ENCODE results near the gene C1orf159. TPM values are rescaled to one million over a fixed set of nuclear protein-coding genes. Genes with fewer than 3 reads are reported as not detected.
A peak's percentile ranks its signal among the peaks of the same experiment; 100 is the strongest.
"Not testable (repeated sequence)": the region's sequence is repeated elsewhere in the genome, so short reads cannot be mapped to it uniquely, and the experiment has no call there.

C1orf159 gene
- total RNA-seq, 2 donors from 2014 or later: 18.9 to 36.0 TPM

GRCh38 chr1:1079408-1080121, 36.3 kb downstream of the C1orf159 start:
- no peaks in the 10 kb centered on the region for H3K36me3 ChIP-seq
- H3K4me1 ChIP-seq: peaks cover 10% of the 10 kb centered on the region
- no peak overlapping the region for H3K27ac ChIP-seq
- H3K9me3 ChIP-seq: no peaks in the 10 kb centered on the region
- peak overlapping the region; percentile 33 to 71 for H3K9ac ChIP-seq (ENCODE audit: low read depth in 2 of 2, low read length in 2 of 2)
- no peaks in the 10 kb centered on the region for H3K27me3 ChIP-seq
- TF ChIP-seq CTCF (IDR thresholded peaks at IDR 0.05): no peak
- intact Hi-C loops (cut with DNase I): no loop called here
- peak overlapping the region; percentile 20 for H3K4me3 ChIP-seq
- DNase-seq: peak; percentile 65

GRCh38 chr1:1077396-1077795, 38.5 kb downstream of the C1orf159 start:
- H3K9ac ChIP-seq (ENCODE audit: low read depth in 2 of 2, low read length in 2 of 2); H3K27me3 ChIP-seq; H3K4me3 ChIP-seq; H3K36me3 ChIP-seq; DNase-seq; intact Hi-C loops (cut with DNase I); H3K9me3 ChIP-seq; H3K27ac ChIP-seq: not testable (repeated sequence)
- peaks cover 13% of the 10 kb centered on the region for H3K4me1 ChIP-seq

DNA sequence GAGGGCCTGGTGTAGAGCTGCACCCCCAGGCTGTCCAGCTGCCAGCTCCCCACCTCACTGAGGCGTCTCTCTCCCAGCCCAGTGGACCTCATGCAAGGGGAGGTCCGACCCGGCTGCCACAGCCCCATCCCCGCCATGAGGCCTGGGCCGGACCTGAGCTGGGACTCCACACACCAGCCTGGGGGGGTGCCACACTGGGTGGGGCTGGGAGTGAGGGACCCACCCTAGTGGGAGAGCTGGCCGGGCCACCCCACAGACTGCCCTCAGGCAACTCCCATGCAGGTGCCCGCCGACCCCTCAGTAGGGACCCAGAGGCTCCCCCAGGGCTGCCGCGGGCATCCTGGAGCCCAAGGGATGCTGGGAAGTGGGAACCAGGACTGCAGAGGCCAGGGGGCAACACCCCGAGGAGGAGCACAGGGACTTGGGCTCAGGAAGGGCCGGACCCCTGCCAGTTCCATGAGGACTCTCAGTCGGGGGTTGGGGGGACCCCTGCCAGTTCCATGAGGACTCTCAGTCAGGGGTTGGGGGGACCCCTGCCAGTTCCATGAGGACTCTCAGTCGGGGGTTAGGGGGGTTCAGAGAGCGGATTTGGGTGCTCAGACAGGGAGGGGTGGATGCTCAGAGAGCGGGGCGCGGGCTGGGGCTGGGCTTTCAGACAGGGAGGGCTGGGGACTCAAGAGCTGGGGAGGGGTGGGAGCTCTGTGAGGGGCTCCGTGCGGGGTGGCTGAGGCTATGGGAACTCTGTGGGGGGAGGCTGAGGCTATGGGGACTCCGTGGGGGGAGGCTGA, 40.5 kb downstream of the C1orf159 start:
- H3K27me3 ChIP-seq: peaks cover 4% of the 10 kb centered on the region
- no peaks in the 10 kb centered on the region for H3K9me3 ChIP-seq
- no peak overlapping the region for H3K9ac ChIP-seq (ENCODE audit: low read depth in 2 of 2, low read length in 2 of 2)
- H3K27ac ChIP-seq: no peak overlapping the region
- H3K36me3 ChIP-seq: no peaks in the 10 kb centered on the region
- no peak for DNase-seq
- peaks cover 13% of the 10 kb centered on the region for H3K4me1 ChIP-seq
- H3K4me3 ChIP-seq: no peak overlapping the region
- TF ChIP-seq CTCF (IDR thresholded peaks at IDR 0.05): no peak
- intact Hi-C loops (cut with DNase I): no loop called here

- no peak for DNase-seq
- Histone ChIP-seq H3K9ac (ENCODE audit: low read depth in 2 of 2, low read length in 2 of 2) (no peak overlapping the region), H3K4me1 (peaks cover 9% of the 10 kb centered on the region), H3K27ac (peak overlapping the region; percentile 77), H3K9me3 (no peaks in the 10 kb centered on the region), H3K27me3 (peaks cover 4% of the 10 kb centered on the region), H3K4me3 (no peak overlapping the region), H3K36me3 (no peaks in the 10 kb centered on the region)
- intact Hi-C loops (cut with DNase I): no loop called here
- no peak for TF ChIP-seq CTCF (IDR thresholded peaks at IDR 0.05)
These were observed 41.2 kb downstream of the C1orf159 start for GRCh38 chr1:1074631-1075147.

DNA sequence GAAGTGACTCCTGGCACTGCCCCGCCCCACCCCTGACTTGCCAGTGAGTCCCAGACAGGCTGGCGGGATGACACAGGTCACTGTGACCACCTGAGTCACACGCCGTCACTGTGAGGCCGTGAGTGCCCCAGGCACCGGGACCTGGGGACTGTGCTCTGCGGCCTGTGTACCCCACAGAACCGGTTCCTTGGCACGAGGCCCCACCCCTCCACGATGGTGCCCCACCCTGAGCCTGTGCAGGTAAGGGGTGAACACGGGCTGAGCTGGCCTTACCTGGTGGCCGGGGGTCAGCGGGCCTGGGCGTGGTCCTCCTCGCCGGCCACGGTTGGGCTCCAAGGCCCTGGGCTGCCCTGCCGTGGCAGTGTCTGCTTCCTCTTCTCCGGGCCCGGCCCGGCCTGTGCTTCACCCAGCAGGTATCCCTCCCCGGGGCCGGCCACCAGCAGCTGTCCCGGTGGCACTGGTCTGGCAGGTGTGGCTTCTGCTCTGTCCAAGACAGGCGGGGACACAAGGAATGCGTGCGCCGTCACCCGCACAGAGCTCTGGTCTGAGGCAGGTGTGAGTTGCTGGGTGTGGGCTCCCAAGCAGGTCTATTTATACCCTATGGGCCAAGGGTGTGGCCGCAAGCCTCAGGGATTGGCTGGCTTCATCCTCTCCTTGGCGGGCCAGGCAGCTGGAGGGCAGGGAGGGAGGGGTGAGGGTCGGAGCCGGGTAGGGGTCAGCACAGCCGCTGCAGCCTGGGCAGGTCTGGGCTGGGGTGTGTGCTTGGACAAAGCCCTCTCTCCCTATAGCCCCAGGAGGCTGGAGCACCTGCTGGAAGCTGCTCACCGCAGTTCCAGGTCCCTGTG, 41.9 kb downstream of the C1orf159 start, which contains the start of gene RNF223:
Gene RNF223, minus strand, starts transcription at position 564 of the 845 bp plus-strand sequence. CDS start 1,740 bp downstream, outside the sequence.
- DNase-seq: peak; percentile 89
- H3K9ac ChIP-seq (ENCODE audit: low read depth in 2 of 2, low read length in 2 of 2): peak within 1 kb of the TSS; percentile 46 to 55
- H3K9me3 ChIP-seq: no peaks in the 10 kb centered on the region
- no peak for TF ChIP-seq CTCF (IDR thresholded peaks at IDR 0.05)
- no peaks in the 10 kb centered on the region for H3K36me3 ChIP-seq
- peaks cover 4% of the 10 kb centered on the region for H3K27me3 ChIP-seq
- peaks cover 5% of the 10 kb centered on the region for H3K4me1 ChIP-seq
- peak within 1 kb of the TSS; percentile 77 for H3K27ac ChIP-seq
- intact Hi-C loops (cut with DNase I): no loop called here
- peak within 1 kb of the TSS; percentile 28 for H3K4me3 ChIP-seq

Data from colonic mucosa (tissue), 4 donors.